ENCODE data around the gene PTPRD.

PTPRD gene

DNA sequence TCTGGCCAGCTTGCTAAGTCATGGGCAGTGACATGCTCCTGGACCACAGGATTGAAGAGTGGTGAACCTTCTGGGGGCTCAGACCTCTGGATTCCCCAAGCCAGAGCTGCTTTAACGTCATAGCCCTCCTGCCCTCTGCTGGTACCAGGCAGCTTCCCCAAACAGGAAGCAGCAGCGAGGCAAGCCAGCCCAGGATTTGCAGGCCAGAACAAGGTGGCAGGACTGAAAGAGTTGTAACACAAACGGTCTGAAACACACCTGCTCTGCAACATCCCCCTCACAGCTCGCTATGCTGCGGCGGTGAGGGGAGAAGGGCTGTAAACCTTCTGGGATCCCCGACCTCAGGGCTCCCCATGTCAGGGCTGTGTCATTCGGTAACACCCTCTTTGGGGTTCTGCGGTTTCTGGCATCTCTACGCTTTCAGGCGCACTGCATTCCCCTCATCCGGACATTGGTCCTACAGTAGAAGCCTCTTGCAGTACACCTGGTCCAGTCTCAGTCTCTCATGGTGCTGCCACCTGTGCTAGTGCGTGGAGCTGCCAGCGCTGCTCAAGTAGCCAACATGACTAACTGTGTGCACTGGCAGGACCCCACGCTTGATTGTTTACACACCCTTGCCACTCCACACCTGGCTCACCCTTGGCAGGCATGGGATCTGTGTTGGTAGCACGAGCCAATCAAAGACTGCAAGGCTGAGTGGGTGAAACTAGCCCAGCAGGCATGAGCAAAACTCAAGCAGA lies 893.3 kb downstream of the PTPRD start:
- DNase-seq (ENCODE audit: low read depth, low spot score), result no peak
- H3K27ac ChIP-seq, result no peak overlapping the region

DNA sequence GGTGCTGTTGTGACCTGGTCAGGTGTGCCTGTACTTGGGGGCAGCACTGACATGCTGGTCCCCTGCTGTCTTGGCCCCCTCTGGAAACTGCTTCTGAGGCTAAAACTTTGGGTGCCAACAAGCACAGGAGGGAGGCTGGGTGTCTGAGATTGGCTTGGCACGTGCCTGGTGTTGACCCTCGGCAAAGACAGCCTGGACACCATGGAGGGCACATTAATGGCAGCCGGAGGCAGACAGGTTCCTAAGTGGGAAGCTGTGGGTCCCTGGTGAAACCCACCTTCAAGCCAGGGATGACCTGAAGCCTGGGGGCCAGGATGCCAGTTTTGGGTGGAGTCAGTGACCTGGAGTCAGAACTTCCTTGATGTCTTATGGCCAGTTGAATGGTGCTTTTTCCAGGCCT lies 894.1 kb downstream of the PTPRD start:
- no peak for DNase-seq (ENCODE audit: low read depth, low spot score)
- H3K27ac ChIP-seq, result no peak overlapping the region

DNA sequence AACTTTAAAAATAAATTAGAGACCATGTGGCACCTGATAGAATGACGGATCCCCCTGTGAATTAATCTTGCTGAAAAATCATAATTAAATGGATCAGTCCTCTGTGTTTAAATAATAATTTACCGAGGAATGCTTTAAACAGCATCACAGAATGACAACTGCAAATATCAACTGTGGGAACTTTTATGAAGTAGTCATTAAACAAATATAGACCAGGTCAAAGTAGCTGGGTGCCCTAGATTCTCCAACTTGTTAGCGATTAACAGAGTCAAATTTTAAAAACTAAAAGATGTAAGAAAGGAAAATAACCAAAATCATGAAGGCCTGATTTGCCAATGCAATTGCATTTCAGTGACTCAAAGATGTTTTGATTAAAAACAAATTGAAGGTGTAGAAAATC lies 933.4 kb downstream of the PTPRD start:
- H3K27ac ChIP-seq, result no peak overlapping the region
- DNase-seq (ENCODE audit: low read depth, low spot score), result no peak

DNA sequence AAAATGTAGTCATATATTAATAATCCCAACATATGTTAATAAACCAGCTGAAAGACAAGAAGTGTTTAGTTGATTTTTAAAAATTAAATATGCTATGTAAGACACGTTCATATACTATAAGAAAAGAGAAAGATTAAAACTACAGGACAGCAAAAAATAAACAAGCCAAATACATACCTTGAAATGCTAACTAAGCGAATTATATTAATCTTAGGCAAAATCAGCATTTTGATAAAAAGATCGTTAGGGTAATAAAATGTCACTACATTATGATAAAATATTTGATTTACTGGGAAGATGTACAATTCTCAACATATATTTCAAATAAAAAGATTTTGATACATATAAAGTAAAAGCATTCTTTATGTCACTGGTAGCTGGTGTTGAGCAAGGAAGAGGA lies 938.3 kb downstream of the PTPRD start:
- DNase-seq (ENCODE audit: low read depth, low spot score), result no peak
- no peak overlapping the region for H3K27ac ChIP-seq

DNA sequence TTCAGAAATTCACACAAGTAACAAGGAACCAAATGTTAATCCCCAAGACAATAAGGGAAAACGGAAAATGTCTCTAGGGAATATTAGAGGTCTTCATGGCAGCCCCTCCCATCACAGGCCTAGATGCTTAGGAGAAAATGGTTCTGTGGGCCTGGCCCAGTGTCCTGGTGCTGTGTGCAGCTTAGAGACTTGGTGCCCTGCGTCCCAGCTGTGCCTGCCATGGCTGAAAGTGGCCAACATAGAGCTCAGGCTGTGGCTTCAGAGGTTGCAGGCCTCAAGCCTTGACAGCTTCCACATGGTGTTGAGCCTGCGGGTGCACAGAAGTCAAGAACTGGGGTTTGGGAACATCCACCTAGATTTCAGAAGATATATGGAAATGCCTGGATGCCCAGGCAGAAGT lies 942.3 kb downstream of the PTPRD start:
- no peak for DNase-seq (ENCODE audit: low read depth, low spot score)
- H3K27ac ChIP-seq, result no peak overlapping the region

DNA sequence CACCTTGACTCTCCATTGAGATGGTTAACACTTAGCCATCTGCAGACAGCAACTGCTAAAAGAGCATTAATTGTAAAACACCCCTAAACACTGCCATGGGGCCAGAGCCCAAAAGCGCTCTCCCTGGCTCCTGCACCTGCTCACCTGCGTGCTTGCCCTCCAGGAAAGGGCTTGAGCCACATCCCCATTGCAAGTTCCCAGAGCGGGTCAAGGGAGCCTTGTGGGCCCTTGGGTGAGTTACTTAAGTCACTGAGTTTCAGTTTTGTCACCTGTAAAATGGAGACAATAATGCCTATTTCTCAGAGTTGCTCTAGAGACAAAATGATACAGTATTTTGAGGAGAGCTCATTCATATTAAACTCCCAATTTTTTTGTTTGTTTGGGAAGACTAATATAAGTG lies 967.8 kb downstream of the PTPRD start:
- DNase-seq (ENCODE audit: low read depth, low spot score), result no peak
- no peak overlapping the region for H3K27ac ChIP-seq

DNA sequence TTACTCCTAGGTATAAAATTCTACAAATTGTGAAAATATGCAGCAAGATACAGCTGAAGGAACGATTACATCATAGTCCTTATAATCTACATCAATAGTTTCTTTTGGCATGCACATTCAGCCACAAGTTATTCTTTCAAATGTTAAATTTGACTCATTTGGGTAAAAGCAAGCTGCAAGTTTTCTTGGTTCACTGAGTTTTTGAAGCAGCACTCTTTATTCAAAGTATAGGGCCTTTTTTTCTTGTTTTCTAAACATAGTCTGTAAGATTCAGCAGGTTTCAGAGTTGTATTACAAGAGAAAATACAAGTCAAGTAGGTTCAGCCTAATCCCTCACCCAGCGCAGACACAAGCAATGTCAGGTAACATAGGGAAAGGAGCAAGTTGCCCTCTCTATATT lies 981.5 kb downstream of the PTPRD start:
- no peak overlapping the region for H3K27ac ChIP-seq
- DNase-seq (ENCODE audit: low read depth, low spot score), result no peak

DNA sequence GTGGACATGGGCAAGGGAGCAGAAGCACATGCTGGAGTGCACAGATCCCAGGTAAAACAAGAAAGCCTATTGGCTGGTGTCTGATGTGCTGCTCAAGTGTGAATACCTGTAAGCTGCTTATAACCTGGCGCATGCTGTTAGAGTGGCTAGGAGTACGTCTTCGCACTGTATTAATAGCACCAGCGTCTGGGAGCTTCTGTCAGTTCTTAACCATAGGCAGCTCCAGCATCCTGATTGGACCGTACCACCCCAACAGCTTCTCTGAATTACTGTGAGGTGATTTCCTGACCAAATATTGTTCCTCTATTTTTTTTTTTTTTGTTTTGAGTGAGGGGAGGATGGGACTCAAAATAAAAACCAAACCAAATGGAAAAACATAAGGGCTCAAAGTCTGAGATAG lies 987.6 kb downstream of the PTPRD start:
- DNase-seq (ENCODE audit: low read depth, low spot score), result no peak
- no peak overlapping the region for H3K27ac ChIP-seq

DNA sequence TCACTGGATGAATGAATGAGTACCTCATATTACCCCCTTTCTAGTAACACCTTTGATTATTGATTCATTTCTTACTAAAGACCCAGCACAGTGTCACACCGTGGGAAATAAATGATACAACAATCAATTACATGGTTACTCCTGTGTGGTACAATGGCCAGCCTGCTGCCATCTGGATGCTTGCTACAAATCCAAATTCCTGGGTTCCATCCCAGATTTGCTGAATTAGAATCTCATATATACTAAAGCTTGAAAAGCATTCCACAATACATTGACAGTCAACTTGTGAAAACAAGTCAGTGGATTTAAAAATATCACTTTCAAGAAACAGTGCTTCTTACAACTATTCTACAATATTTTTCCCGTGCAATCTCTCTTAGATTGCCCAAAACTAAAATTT lies 989.3 kb downstream of the PTPRD start:
- no peak for DNase-seq (ENCODE audit: low read depth, low spot score)
- H3K27ac ChIP-seq, result no peak overlapping the region

DNA sequence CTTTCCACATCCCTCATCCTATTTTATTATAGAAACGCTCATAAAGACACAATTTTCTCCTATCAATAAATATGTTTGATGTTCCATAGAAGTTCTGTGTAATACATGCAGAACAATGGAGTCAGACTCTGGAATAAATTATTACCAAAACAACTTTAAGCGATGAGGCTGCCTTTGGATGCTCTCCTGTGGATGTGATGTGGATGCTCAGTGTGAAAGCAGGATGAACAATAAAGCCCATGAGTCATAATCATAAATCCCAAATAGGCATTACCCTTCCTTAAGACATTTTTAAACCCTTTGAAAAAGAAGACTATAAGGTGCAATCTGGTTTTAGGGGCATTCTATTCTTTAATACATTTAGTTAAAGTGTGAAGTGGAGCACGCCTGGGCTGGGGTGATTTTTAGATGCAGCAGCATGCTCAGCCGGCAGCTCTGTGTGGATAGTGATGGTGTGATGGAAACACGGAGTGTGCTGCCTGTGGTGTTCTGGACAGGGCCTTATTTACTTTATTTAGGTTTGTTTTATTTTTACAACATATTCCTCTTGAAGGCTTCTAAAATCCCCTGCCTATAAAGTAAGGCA lies 991.4 kb downstream of the PTPRD start:
- no peak overlapping the region for H3K27ac ChIP-seq
- no peak for DNase-seq (ENCODE audit: low read depth, low spot score)

DNA sequence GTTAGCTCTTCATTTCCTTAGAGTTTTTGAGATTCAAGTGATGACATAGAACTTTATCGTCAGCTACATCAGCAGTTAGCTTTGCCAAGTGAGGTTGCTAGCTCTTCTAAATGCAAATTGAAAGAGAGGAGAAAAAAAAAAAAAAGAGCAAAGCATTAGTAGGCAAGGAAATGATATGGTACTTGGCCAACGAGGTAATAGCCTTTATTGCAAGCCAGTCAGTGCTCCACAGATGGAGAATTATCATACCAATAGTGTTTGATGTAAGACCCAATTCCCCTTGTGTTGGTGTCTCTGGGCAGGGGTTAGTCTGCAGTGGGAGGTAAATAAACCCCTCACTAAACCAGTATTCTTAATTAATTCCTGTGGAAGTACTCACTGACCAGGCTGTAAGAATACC lies 992.1 kb downstream of the PTPRD start:
- no peak for DNase-seq (ENCODE audit: low read depth, low spot score)
- no peak overlapping the region for H3K27ac ChIP-seq

DNA sequence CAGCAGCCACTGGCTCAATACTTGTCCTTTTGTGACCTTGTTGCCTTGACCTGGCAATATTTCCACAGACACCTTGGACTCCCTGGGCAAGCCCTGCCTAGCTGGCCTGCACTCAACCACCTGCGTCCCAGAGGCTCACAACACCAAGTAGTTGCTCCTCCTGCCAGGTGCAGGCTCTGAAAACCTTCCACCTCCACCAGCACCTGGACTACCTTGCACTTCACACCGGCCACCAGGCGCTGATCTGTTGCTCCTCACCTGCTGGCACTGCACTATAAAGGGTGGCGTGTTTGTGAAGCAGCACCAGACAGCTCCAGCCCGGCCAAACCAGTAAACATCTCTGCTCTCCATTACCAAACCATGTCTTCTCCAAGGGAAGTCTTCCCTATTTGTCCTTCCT lies 997.7 kb downstream of the PTPRD start:
- no peak for DNase-seq (ENCODE audit: low read depth, low spot score)
- no peak overlapping the region for H3K27ac ChIP-seq

DNA sequence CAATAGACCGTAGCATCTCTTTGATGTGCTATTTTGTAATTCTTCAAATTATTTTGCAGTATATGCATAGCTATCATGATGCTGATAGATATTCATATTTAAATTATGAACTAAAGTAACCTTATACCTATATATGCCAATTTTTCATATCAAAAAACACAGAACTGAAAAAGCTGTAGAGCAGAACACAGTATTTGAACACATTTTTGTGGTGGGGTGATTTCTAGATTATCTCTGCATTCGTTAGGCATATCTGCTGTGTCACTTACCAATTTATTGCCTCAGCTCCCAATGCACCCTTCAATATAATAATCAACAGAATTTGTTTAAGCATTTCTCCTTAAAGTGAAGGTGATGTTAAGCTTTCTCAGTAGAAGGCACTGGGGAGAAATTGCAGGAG lies 998.2 kb downstream of the PTPRD start:
- no peak for DNase-seq (ENCODE audit: low read depth, low spot score)
- H3K27ac ChIP-seq, result no peak overlapping the region

DNA sequence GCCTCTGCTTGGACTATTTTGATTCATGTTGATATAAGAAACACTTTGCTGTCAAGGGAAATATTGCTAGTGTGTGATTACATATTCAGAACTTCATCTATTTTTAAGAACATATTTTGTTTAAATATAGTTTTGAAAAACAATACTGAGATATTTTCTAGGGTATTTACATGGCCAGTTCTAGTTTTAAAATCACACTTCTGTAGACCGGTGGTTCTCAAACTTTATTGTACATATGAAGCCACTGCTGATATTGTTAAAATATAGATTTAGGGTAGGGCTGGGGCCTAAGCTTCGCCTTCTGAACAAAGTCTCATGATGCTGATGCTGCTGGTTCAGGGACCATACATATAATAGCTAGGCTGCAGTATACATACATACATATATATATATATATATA lies 1000.0 kb downstream of the PTPRD start:
- DNase-seq (ENCODE audit: low read depth, low spot score), result no peak
- H3K27ac ChIP-seq, result no peak overlapping the region

DNA sequence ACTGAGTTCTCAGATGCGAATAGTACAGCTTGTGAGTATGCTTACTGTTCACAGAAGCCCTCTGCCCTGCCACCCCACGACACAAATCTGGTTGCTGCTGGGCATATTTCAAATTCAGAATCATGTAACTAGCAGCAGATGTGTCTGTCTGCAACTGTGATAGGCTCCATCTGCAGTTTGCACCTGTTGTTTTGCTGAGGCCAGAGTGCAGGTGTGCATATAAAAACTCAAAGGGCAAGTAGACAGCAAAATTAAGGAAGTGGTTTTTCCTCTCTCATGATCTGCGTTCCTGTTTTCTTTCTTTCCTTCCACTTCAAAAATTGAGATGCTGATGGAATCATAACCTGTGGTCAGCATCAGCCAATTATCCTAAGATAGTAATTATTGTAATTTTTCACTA lies 1000.5 kb downstream of the PTPRD start:
- DNase-seq (ENCODE audit: low read depth, low spot score), result no peak
- H3K27ac ChIP-seq, result no peak overlapping the region

DNA sequence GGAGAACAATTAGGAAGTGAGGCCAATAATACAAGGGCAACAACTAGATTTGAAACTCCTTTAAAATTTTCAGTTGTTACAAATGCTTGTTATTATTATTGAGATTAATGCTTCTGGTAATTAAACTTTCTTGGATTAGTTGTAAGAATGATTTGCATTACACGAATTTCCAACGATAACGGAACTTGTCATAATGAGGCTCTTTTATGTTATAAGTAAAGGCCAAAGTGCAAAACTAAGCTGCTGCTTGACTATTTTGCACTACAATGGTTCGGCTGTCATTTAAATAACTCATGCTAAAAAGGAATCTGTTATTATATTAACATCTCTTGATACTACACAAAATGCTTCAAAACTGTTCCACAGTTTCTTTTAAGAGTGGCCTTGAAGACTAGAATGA lies 1007.1 kb downstream of the PTPRD start:
- no peak for DNase-seq (ENCODE audit: low read depth, low spot score)
- no peak overlapping the region for H3K27ac ChIP-seq

DNA sequence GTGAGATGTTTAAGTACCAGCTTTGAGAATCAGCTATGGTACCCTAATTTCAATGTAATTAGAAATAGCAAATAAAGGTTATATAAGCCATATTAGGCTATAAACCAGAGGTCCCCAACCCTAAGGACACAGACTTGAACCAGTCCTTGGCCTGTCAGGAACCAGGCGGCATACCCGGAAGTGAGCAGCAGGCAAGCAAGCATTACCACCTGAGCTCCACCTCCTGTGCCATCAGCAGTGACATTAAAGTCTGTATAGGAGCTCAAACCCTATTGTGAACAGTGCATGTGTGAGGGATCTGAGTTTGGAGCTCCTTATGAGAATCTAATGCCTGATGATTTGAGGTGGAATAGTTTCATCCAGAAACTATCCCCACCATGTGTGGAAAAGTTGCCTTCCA lies 1009.5 kb downstream of the PTPRD start:
- no peak overlapping the region for H3K27ac ChIP-seq
- DNase-seq (ENCODE audit: low read depth, low spot score), result no peak

DNA sequence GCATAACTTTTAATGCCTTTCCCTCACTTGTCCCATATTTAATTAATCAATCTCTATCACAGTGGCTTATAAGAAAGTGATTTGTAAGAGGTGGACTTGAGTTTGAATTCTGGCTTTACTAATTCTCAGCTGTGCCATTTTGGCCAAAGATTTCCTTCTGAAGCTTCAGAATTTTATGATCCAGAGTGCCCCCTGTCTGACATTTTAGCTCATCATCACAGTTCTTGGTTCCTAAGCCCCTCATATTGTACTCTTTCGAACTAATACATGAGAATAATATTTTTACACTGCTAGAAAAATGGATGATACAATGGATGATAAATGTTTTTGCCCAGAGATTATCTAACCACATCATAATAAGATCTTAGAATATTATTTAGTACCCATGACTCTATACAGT lies 1014.1 kb downstream of the PTPRD start:
- H3K27ac ChIP-seq, result no peak overlapping the region
- DNase-seq (ENCODE audit: low read depth, low spot score), result no peak

DNA sequence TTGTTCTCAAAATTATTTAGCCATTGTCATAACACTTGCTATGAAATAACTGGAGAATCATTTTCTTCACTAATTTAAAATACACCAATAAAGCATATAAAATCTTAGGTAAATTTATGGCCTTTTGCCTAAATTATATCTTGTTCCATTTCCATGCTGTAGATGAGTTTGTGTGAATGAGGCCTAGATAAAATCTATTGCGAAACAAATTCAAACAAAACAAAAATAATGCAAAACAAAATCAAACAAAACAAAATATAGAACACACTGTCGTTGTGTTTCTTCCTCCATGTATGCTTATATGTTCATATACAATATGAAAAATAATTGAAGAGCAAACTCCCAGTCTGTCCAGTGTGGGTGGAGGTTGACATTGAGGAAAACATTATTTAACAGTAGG lies 1020.7 kb downstream of the PTPRD start:
- DNase-seq (ENCODE audit: low read depth, low spot score), result no peak
- H3K27ac ChIP-seq, result no peak overlapping the region

DNA sequence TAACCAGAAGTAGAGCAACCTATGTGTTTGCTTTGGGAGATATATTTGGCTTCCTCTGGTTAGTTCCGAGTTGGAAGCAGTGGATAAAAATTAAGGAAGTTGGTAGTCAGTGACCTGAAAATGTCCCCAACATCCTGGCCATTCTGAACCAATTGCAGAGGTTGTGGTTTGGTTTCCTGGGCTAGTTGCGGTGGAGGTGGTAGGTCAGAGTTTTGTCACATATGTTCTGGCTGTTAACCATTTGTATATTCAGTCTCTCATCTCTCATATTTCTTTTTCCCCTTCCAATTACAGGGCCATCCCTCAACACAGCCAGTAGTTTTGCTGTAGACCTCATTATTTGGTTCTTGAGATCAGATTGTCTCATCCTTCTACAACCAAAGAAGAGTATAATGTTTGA lies 1026.9 kb downstream of the PTPRD start:
- no peak overlapping the region for H3K27ac ChIP-seq
- DNase-seq (ENCODE audit: low read depth, low spot score), result no peak

DNA sequence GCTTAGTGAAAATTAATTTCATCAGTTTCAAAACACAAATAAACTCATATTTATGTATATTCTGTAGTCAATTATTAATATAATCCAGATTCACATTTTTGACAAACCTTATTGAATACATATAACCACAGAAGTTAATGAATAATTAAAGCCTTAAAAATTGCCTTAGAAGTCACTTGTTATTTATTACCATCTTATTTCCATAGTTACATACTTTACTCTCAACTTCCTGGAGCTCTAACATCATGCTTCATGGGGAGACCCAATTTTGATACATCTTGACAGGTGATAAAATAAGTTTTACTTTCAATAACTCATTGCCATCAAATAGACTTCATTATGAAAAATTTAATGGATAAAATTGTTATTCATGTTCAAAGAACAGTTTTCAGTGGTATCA lies 1038.7 kb downstream of the PTPRD start:
- DNase-seq (ENCODE audit: low read depth, low spot score), result no peak
- no peak overlapping the region for H3K27ac ChIP-seq

DNA sequence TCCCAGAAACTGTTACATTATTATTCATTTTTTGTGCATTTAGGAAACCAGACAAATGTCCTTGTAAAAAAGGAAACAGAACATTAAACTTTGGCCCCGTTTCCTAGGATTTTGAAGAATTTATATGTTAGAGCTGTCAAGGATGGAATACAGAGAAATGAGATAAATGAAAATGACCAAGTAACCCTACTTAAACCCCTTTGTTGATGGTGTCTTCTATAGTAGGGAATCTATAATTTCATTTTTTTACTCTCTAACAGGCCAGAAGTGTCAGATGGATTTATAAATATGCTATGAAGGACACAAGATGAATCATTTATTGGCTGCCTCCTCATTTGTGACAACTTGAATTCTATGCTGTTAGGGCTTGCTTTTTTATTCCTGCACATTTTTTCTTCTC lies 1047.1 kb downstream of the PTPRD start:
- no peak for DNase-seq (ENCODE audit: low read depth, low spot score)

More for the DNA sequence above, 1047.1 kb downstream of the PTPRD start:
- H3K27ac ChIP-seq, result no peak overlapping the region
